CD14-positive monocyte (primary cell): ENCODE data around the gene STAP2. TPM values are rescaled to one million over a fixed set of nuclear protein-coding genes. Genes with fewer than 3 reads are reported as not detected.

ENCODE experiments used
- DNase-seq, 3 donors: peaks; one replicate each; pipeline ENCODE4 v3.0.0-alpha.2; 2011 to 2022
- H2AFZ ChIP-seq: 2 replicates; pipeline ENCODE4 v1.6.0; 2012; ENCODE audit warnings: mild to moderate bottlenecking, low read depth, low read length, inconsistent platforms; ENCODE audit not compliant: insufficient read depth, poor library complexity, severe bottlenecking
- H3K27ac ChIP-seq, 2 donors: 1 replicate in 1 of 2; 2 replicates in 1 of 2; pipeline ENCODE4 v1.5.1; 2012 to 2013; ENCODE audit warnings: low read length in 2 of 2, control low read depth in 1 of 2, inconsistent platforms in 1 of 2, low read depth in 1 of 2, mild to moderate bottlenecking in 1 of 2
- H3K27me3 ChIP-seq, 2 donors: one replicate each; pipeline versions ENCODE4 v1.6.0 to v1.6.1; 2011 to 2013; ENCODE audit warnings: low read length in 2 of 2; ENCODE audit not compliant: control insufficient read depth in 2 of 2, insufficient read depth in 2 of 2
- H3K36me3 ChIP-seq, 2 donors: replicated peaks in 1 of 2; 1 replicate in 1 of 2; 2 replicates in 1 of 2; pipeline versions ENCODE4 v1.5.1 to v1.6.1; 2012 to 2013; ENCODE audit warnings: low read length in 2 of 2, control low read depth in 1 of 2, inconsistent platforms in 1 of 2, mild to moderate bottlenecking in 1 of 2; ENCODE audit not compliant: insufficient read depth in 2 of 2, control insufficient read depth in 1 of 2
- H3K4me1 ChIP-seq, 2 donors: 1 replicate in 1 of 2; 2 replicates in 1 of 2; pipeline versions ENCODE4 v1.5.1 to v1.6.1; 2012 to 2013; ENCODE audit warnings: low read length in 2 of 2, control low read depth in 1 of 2, inconsistent platforms in 1 of 2, mild to moderate bottlenecking in 1 of 2, moderate library complexity in 1 of 2; ENCODE audit not compliant: insufficient read depth in 2 of 2, control insufficient read depth in 1 of 2
- H3K4me2 ChIP-seq: replicated peaks from 2 replicates; pipeline ENCODE3; 2012; ENCODE audit warnings: low read length, moderate library complexity, mild to moderate bottlenecking; ENCODE audit not compliant: poor library complexity, severe bottlenecking; ENCODE audit errors: extremely low read depth
- H3K4me3 ChIP-seq, 3 experiments: fragments of 200-600 bp in 1 of 3; sonication (generic) in 1 of 3; replicated peaks in 1 of 3; 1 replicate in 2 of 3; 2 replicates in 1 of 3; pipeline ENCODE4 v1.5.1; 2011 to 2013; ENCODE audit warnings: low read length in 3 of 3, mild to moderate bottlenecking in 3 of 3, control low read depth in 2 of 3, low read depth in 2 of 3, inconsistent platforms in 1 of 3, moderate library complexity in 1 of 3
- H3K79me2 ChIP-seq: 2 replicates; pipeline ENCODE4 v1.6.0; 2012; ENCODE audit warnings: mild to moderate bottlenecking, control low read depth, inconsistent platforms, low read length, moderate library complexity; ENCODE audit not compliant: insufficient read depth
- H3K9ac ChIP-seq: 2 replicates; pipeline ENCODE4 v1.6.0; 2017; ENCODE audit warnings: low read length, mild to moderate bottlenecking; ENCODE audit not compliant: insufficient read depth, poor library complexity, severe bottlenecking
- H3K9me3 ChIP-seq, 2 donors: replicated peaks in 1 of 2; 1 replicate in 1 of 2; 2 replicates in 1 of 2; pipeline versions ENCODE4 v1.5.1 to v1.6.1; 2012 to 2013; ENCODE audit warnings: low read length in 2 of 2, control low read depth in 1 of 2; ENCODE audit not compliant: control insufficient read depth in 1 of 2, insufficient read depth in 1 of 2
- H4K20me1 ChIP-seq: 2 replicates; pipeline ENCODE4 v1.6.0; 2012; ENCODE audit warnings: mild to moderate bottlenecking, low read length, control low read depth, moderate library complexity; ENCODE audit not compliant: insufficient read depth
- H3K27ac Mint-ChIP-seq, 7 donors: one replicate each; pipeline ENCODE4 v1.8.0; 2020; ENCODE audit warnings: mild to moderate bottlenecking in 7 of 7, mixed read lengths in 7 of 7, moderate library complexity in 6 of 7, inconsistent platforms in 2 of 7
- H3K27me3 Mint-ChIP-seq, 3 donors: one replicate each; pipeline ENCODE4 v1.8.0; 2021 to 2022; ENCODE audit warnings: low read depth in 3 of 3, mild to moderate bottlenecking in 3 of 3, mixed read lengths in 3 of 3, moderate library complexity in 3 of 3, inconsistent platforms in 1 of 3
- H3K36me3 Mint-ChIP-seq, 2 donors: one replicate each; pipeline ENCODE4 v1.8.0; 2020; ENCODE audit warnings: mixed read lengths in 2 of 2, inconsistent platforms in 1 of 2, mild to moderate bottlenecking in 1 of 2
- H3K4me1 Mint-ChIP-seq: one replicate; pipeline ENCODE4 v1.8.0; 2020; ENCODE audit warnings: mild to moderate bottlenecking, mixed read lengths
- H3K4me3 Mint-ChIP-seq, 2 donors: one replicate each; pipeline ENCODE4 v1.8.0; 2020; ENCODE audit warnings: mild to moderate bottlenecking in 2 of 2, mixed read lengths in 2 of 2, moderate library complexity in 1 of 2
- H3K9me3 Mint-ChIP-seq, 7 donors: one replicate each; pipeline ENCODE4 v1.8.0; 2020 to 2022; ENCODE audit warnings: mixed read lengths in 7 of 7, mild to moderate bottlenecking in 6 of 7, moderate library complexity in 6 of 7, inconsistent platforms in 2 of 7
- CTCF ChIP-seq: fragments of 200-600 bp; IDR thresholded peaks from one replicate; pipeline ENCODE4 v1.8.0; 2022; ENCODE audit warnings: antibody characterized with exemption, mild to moderate bottlenecking
- whole genome bisulfite sequencing: methylation state at CpG from one replicate; pipeline ENCODE4 v1.1.5; 2013; ENCODE audit warnings: missing lambda C conversion rate; ENCODE audit not compliant: insufficient coverage; 5-methylcytosine and 5-hydroxymethylcytosine counted together
- intact Hi-C, 2 donors: fragments of 100-400 bp; cut with micrococcal nuclease; formaldehyde crosslinking; loops; one replicate each; pipeline versions ENCODE4 v1.15.0 to v1.15.1; 2023
- polyA plus RNA-seq, 3 donors: library from polyadenylated mRNA; depleted of rRNA in 1 of 3; unstranded in 2 of 3; stranded (reverse) in 1 of 3; fragments of 300-500 nt in 2 of 3; fragments of >200 nt in 1 of 3; fragmentation: Illumina TruSeq in 2 of 3; gene quantifications; 1 replicate in 2 of 3; 2 replicates in 1 of 3; pipeline ENCODE4 v1.2.3, GENCODE V29; 2012 to 2021

The STAP2 gene
- polyA plus RNA-seq, 3 donors: 0.11 to 0.17 TPM; not detected in 1

GRCh38 chr19:4352701-4353121 is 14.1 kb upstream of the STAP2 start:
- Mint-ChIP-seq H3K27ac (no peak overlapping the region), H3K4me3 (no peak overlapping the region), H3K4me1 (peaks cover 2% of the 10 kb centered on the region), H3K9me3 (no peaks in the 10 kb centered on the region), H3K36me3 (peaks cover 26 to 61% of the 10 kb centered on the region in 2 donors), H3K27me3 (peaks cover 0 to 3% (median 0%) of the 10 kb centered on the region in 3 donors)
- TF ChIP-seq CTCF: peak; percentile 95
- 68% methylated on average over 8 of the region's 9 CpGs for WGBS
- intact Hi-C loops: loop anchor here (2.0 to 5.0 kb wide), 3 partner anchors 85 to 105 kb away; partner anchors contain the start of gene YJU2 (in 1 of the 2)
- Histone ChIP-seq H3K27me3 (no peaks in the 10 kb centered on the region), H3K79me2 (no peaks in the 10 kb centered on the region), H3K4me2 (no peak overlapping the region), H3K27ac (no peak overlapping the region), H3K4me3 (no peak overlapping the region), H2AFZ (no peak overlapping the region), H3K36me3 (peaks cover 9 to 53% of the 10 kb centered on the region in 2 donors), H4K20me1 (peaks cover 8% of the 10 kb centered on the region), H3K9ac (no peak overlapping the region), H3K4me1 (no peaks in the 10 kb centered on the region), H3K9me3 (no peaks in the 10 kb centered on the region)
- peak; percentile 33 to 58 (median 40) for DNase-seq

- 98% methylated on average over 9 of the region's 9 CpGs for WGBS
- Histone ChIP-seq H3K27me3 (no peaks in the 10 kb centered on the region), H4K20me1 (peaks cover 5% of the 10 kb centered on the region), H3K4me1 (no peaks in the 10 kb centered on the region), H3K4me2 (no peak overlapping the region), H3K27ac (no peak overlapping the region), H2AFZ (no peak overlapping the region), H3K9ac (no peak overlapping the region), H3K4me3 (no peak overlapping the region), H3K79me2 (no peaks in the 10 kb centered on the region), H3K9me3 (no peaks in the 10 kb centered on the region), H3K36me3 (peaks cover 11 to 54% of the 10 kb centered on the region in 2 donors)
- peak overlapping the region in 1 of 7 donors; percentile 50 for H3K27ac Mint-ChIP-seq
- H3K4me3 Mint-ChIP-seq: no peak overlapping the region
- no peaks in the 10 kb centered on the region for H3K9me3 Mint-ChIP-seq
- DNase-seq: no peak
- H3K36me3 Mint-ChIP-seq: peaks cover 41 to 69% of the 10 kb centered on the region in 2 donors
- intact Hi-C loops: loop anchor here (5.0 kb wide), 2 partner anchors 83 to 103 kb away; partner anchors contain the start of gene YJU2 (in 1 of the 2)
- H3K27me3 Mint-ChIP-seq: peaks cover 0 to 6% (median 1%) of the 10 kb centered on the region in 3 donors
- TF ChIP-seq CTCF: no peak
- H3K4me1 Mint-ChIP-seq: peaks cover 8% of the 10 kb centered on the region
Measured at GRCh38 chr19:4350726-4351125, 12.1 kb upstream of the STAP2 start.
